CD14-positive monocyte (primary cell): ENCODE data around the gene NCR2. TPM values are rescaled to one million over a fixed set of nuclear protein-coding genes. Genes with fewer than 3 reads are reported as not detected.

ENCODE experiments used
- DNase-seq, 3 donors: peaks; one replicate each; pipeline ENCODE4 v3.0.0-alpha.2; 2011 to 2022
- H2AFZ ChIP-seq: 2 replicates; pipeline ENCODE4 v1.6.0; 2012; ENCODE audit warnings: mild to moderate bottlenecking, low read depth, low read length, inconsistent platforms; ENCODE audit not compliant: insufficient read depth, poor library complexity, severe bottlenecking
- H3K27ac ChIP-seq, 2 donors: 1 replicate in 1 of 2; 2 replicates in 1 of 2; pipeline ENCODE4 v1.5.1; 2012 to 2013; ENCODE audit warnings: low read length in 2 of 2, control low read depth in 1 of 2, inconsistent platforms in 1 of 2, low read depth in 1 of 2, mild to moderate bottlenecking in 1 of 2
- H3K27me3 ChIP-seq, 2 donors: one replicate each; pipeline versions ENCODE4 v1.6.0 to v1.6.1; 2011 to 2013; ENCODE audit warnings: low read length in 2 of 2; ENCODE audit not compliant: control insufficient read depth in 2 of 2, insufficient read depth in 2 of 2
- H3K36me3 ChIP-seq, 2 donors: replicated peaks in 1 of 2; 1 replicate in 1 of 2; 2 replicates in 1 of 2; pipeline versions ENCODE4 v1.5.1 to v1.6.1; 2012 to 2013; ENCODE audit warnings: low read length in 2 of 2, control low read depth in 1 of 2, inconsistent platforms in 1 of 2, mild to moderate bottlenecking in 1 of 2; ENCODE audit not compliant: insufficient read depth in 2 of 2, control insufficient read depth in 1 of 2
- H3K4me1 ChIP-seq, 2 donors: 1 replicate in 1 of 2; 2 replicates in 1 of 2; pipeline versions ENCODE4 v1.5.1 to v1.6.1; 2012 to 2013; ENCODE audit warnings: low read length in 2 of 2, control low read depth in 1 of 2, inconsistent platforms in 1 of 2, mild to moderate bottlenecking in 1 of 2, moderate library complexity in 1 of 2; ENCODE audit not compliant: insufficient read depth in 2 of 2, control insufficient read depth in 1 of 2
- H3K4me2 ChIP-seq: replicated peaks from 2 replicates; pipeline ENCODE3; 2012; ENCODE audit warnings: low read length, moderate library complexity, mild to moderate bottlenecking; ENCODE audit not compliant: poor library complexity, severe bottlenecking; ENCODE audit errors: extremely low read depth
- H3K4me3 ChIP-seq, 3 experiments: fragments of 200-600 bp in 1 of 3; sonication (generic) in 1 of 3; replicated peaks in 1 of 3; 1 replicate in 2 of 3; 2 replicates in 1 of 3; pipeline ENCODE4 v1.5.1; 2011 to 2013; ENCODE audit warnings: low read length in 3 of 3, mild to moderate bottlenecking in 3 of 3, control low read depth in 2 of 3, low read depth in 2 of 3, inconsistent platforms in 1 of 3, moderate library complexity in 1 of 3
- H3K79me2 ChIP-seq: 2 replicates; pipeline ENCODE4 v1.6.0; 2012; ENCODE audit warnings: mild to moderate bottlenecking, control low read depth, inconsistent platforms, low read length, moderate library complexity; ENCODE audit not compliant: insufficient read depth
- H3K9ac ChIP-seq: 2 replicates; pipeline ENCODE4 v1.6.0; 2017; ENCODE audit warnings: low read length, mild to moderate bottlenecking; ENCODE audit not compliant: insufficient read depth, poor library complexity, severe bottlenecking
- H3K9me3 ChIP-seq, 2 donors: replicated peaks in 1 of 2; 1 replicate in 1 of 2; 2 replicates in 1 of 2; pipeline versions ENCODE4 v1.5.1 to v1.6.1; 2012 to 2013; ENCODE audit warnings: low read length in 2 of 2, control low read depth in 1 of 2; ENCODE audit not compliant: control insufficient read depth in 1 of 2, insufficient read depth in 1 of 2
- H4K20me1 ChIP-seq: 2 replicates; pipeline ENCODE4 v1.6.0; 2012; ENCODE audit warnings: mild to moderate bottlenecking, low read length, control low read depth, moderate library complexity; ENCODE audit not compliant: insufficient read depth
- H3K27ac Mint-ChIP-seq, 7 donors: one replicate each; pipeline ENCODE4 v1.8.0; 2020; ENCODE audit warnings: mild to moderate bottlenecking in 7 of 7, mixed read lengths in 7 of 7, moderate library complexity in 6 of 7, inconsistent platforms in 2 of 7
- H3K27me3 Mint-ChIP-seq, 3 donors: one replicate each; pipeline ENCODE4 v1.8.0; 2021 to 2022; ENCODE audit warnings: low read depth in 3 of 3, mild to moderate bottlenecking in 3 of 3, mixed read lengths in 3 of 3, moderate library complexity in 3 of 3, inconsistent platforms in 1 of 3
- H3K36me3 Mint-ChIP-seq, 2 donors: one replicate each; pipeline ENCODE4 v1.8.0; 2020; ENCODE audit warnings: mixed read lengths in 2 of 2, inconsistent platforms in 1 of 2, mild to moderate bottlenecking in 1 of 2
- H3K4me1 Mint-ChIP-seq: one replicate; pipeline ENCODE4 v1.8.0; 2020; ENCODE audit warnings: mild to moderate bottlenecking, mixed read lengths
- H3K4me3 Mint-ChIP-seq, 2 donors: one replicate each; pipeline ENCODE4 v1.8.0; 2020; ENCODE audit warnings: mild to moderate bottlenecking in 2 of 2, mixed read lengths in 2 of 2, moderate library complexity in 1 of 2
- H3K9me3 Mint-ChIP-seq, 7 donors: one replicate each; pipeline ENCODE4 v1.8.0; 2020 to 2022; ENCODE audit warnings: mixed read lengths in 7 of 7, mild to moderate bottlenecking in 6 of 7, moderate library complexity in 6 of 7, inconsistent platforms in 2 of 7
- CTCF ChIP-seq: fragments of 200-600 bp; IDR thresholded peaks from one replicate; pipeline ENCODE4 v1.8.0; 2022; ENCODE audit warnings: antibody characterized with exemption, mild to moderate bottlenecking
- WGBS: methylation state at CpG from one replicate; pipeline ENCODE4 v1.1.5; 2013; ENCODE audit warnings: missing lambda C conversion rate; ENCODE audit not compliant: insufficient coverage; 5-methylcytosine and 5-hydroxymethylcytosine counted together
- intact Hi-C, 2 donors: fragments of 100-400 bp; cut with micrococcal nuclease; formaldehyde crosslinking; loops; one replicate each; pipeline versions ENCODE4 v1.15.0 to v1.15.1; 2023
- polyA plus RNA-seq, 3 donors: library from polyadenylated mRNA; depleted of rRNA in 1 of 3; unstranded in 2 of 3; stranded (reverse) in 1 of 3; fragments of 300-500 nt in 2 of 3; fragments of >200 nt in 1 of 3; fragmentation: Illumina TruSeq in 2 of 3; gene quantifications; 1 replicate in 2 of 3; 2 replicates in 1 of 3; pipeline ENCODE4 v1.2.3, GENCODE V29; 2012 to 2021

Gene NCR2
- polyA plus RNA-seq, 3 donors, result not detected

DNA sequence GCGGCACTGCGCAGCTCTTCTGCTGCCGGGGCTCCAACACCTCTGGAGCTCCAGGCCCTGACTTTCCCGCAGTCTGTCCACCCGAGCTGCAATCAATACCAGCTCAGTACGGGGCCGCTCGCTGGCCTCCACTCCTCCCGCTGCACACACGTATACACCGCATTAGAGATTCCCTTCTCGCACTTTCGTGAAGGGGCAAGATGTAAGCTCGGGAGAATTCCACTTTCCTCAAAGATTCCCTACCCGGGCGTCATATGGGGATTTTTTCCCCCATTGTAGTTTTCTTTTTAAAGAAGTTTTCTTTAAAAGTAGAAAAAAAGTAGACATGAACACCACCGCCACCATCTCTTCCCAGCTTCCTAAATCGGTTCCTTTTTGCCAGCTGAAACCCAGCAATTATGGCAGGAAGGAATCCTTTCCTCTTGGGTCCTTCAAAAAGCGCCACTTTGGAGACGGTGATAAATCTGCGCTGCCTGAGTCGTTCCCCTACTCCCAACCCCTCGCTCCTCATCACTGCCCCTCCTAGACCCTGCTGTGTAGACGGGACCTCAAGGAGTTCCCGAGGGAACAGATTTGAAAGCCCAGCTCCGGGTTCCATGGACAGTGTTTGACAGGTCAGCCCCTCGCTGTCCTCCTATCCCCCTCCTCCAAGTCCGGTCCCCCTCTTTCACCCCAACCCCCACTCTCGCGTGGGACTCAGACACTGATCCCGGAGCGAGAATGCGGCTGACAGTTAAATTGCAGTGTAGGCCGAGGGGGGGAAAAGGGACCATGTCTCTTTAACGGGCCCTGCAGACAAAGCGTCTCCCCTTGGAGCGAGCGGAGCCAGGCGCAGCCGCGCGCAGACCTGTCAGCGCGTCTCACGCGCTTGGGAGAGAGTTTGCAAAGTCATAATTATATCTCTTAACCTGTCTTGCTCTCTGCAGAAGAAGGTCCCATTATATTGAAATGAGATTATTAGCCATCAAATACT is 39.5 kb downstream of the NCR2 start:
- WGBS, result 5% methylated on average over 19 of the region's 46 CpGs
- no peak for DNase-seq
- no peaks in the 10 kb centered on the region for H4K20me1 ChIP-seq
- no peak overlapping the region for H3K27ac ChIP-seq
- H3K9me3 ChIP-seq, result peaks cover 0 to 54% of the 10 kb centered on the region in 2 donors
- no peak overlapping the region for H3K4me2 ChIP-seq
- Mint-ChIP-seq H3K27me3 (peaks cover 80 to 86% (median 83%) of the 10 kb centered on the region in 3 donors), H3K9me3 (peaks cover 0 to 31% (median 21%) of the 10 kb centered on the region in 7 donors), H3K36me3 (peaks cover 0 to 13% of the 10 kb centered on the region in 2 donors), H3K4me1 (peaks cover 47% of the 10 kb centered on the region), H3K4me3 (peak overlapping the region in 1 of 2 donors; percentile 83), H3K27ac (no peak overlapping the region)
- H3K79me2 ChIP-seq, result no peaks in the 10 kb centered on the region
- H3K9ac ChIP-seq, result no peak overlapping the region
- H3K4me1 ChIP-seq, result peaks cover 28 to 38% of the 10 kb centered on the region in 2 donors
- no peak overlapping the region for H2AFZ ChIP-seq
- no peak for TF ChIP-seq CTCF
- no peaks in the 10 kb centered on the region for H3K36me3 ChIP-seq
- intact Hi-C loops, result no loop called here
- H3K4me3 ChIP-seq, result no peak overlapping the region
- H3K27me3 ChIP-seq, result peaks cover 76 to 78% of the 10 kb centered on the region in 2 donors

- Histone ChIP-seq H3K27me3 (peaks cover 68 to 70% of the 10 kb centered on the region in 2 donors), H3K36me3 (no peaks in the 10 kb centered on the region), H3K79me2 (no peaks in the 10 kb centered on the region), H2AFZ (no peak overlapping the region), H3K9ac (no peak overlapping the region), H3K9me3 (peaks cover 0 to 52% of the 10 kb centered on the region in 2 donors), H3K4me2 (no peak overlapping the region), H3K4me3 (no peak overlapping the region), H3K27ac (no peak overlapping the region), H3K4me1 (peaks cover 28 to 38% of the 10 kb centered on the region in 2 donors), H4K20me1 (no peaks in the 10 kb centered on the region)
- no peak for TF ChIP-seq CTCF
- peaks cover 0 to 30% (median 21%) of the 10 kb centered on the region in 7 donors for H3K9me3 Mint-ChIP-seq
- H3K4me3 Mint-ChIP-seq, result peak overlapping the region in 1 of 2 donors; percentile 83
- intact Hi-C loops, result no loop called here
- 28% methylated on average over 18 of the region's 30 CpGs for WGBS
- H3K36me3 Mint-ChIP-seq, result peaks cover 0 to 10% of the 10 kb centered on the region in 2 donors
- peak overlapping the region in 1 of 7 donors; percentile 7 for H3K27ac Mint-ChIP-seq
- H3K27me3 Mint-ChIP-seq, result peaks cover 74 to 78% (median 76%) of the 10 kb centered on the region in 3 donors
- no peak for DNase-seq
- peaks cover 47% of the 10 kb centered on the region for H3K4me1 Mint-ChIP-seq
Observed at GRCh38 chr6:41375598-41376151, 40.3 kb downstream of the NCR2 start.
